ENCODE measurements around the gene CEPT1. TPM values are rescaled to one million over a fixed set of nuclear protein-coding genes. Genes with fewer than 3 reads are reported as not detected.

Gene CEPT1
- total and polyA plus RNA-seq, 9 of the 15 experiments (the other 6 are each of a cell fraction or from before 2014, with no cell fraction given) = 24.4 to 72.6 (median 42.4) TPM

- TF ChIP-seq CHAMP1 (IDR thresholded peaks at IDR 0.05) (peak; percentile 76; the same call in 1 of the 2 replicates), PHF8 (IDR thresholded peaks at IDR 0.05; ENCODE audit: borderline replicate concordance, low read length) (peak; percentile 30; the same call in 1 of the 2 replicates), KHSRP (IDR thresholded peaks at IDR 0.05) (no peak), ARHGAP35 (IDR thresholded peaks at IDR 0.05; ENCODE audit: partially characterized antibody) (no peak), ZNF184 (CRISPR knock-in tag; IDR thresholded peaks at IDR 0.05) (no peak), ZNF589 (CRISPR knock-in tag; IDR thresholded peaks at IDR 0.05; ENCODE audit: low read depth) (0 out of 2 replicates have a peak, but pooled peaks have one; percentile 26), SMARCC2 (IDR thresholded peaks at IDR 0.05; ENCODE audit: low read depth) (peak; percentile 34; the same call in 1 of the 2 replicates), ARID1B (IDR thresholded peaks at IDR 0.05) (peak; percentile 84), PHF20 (IDR thresholded peaks at IDR 0.05; ENCODE audit: partially characterized antibody) (peak; percentile 53), POLR3G (IDR thresholded peaks at IDR 0.05; ENCODE audit: extremely low read depth, insufficient read length, insufficient replicate concordance) (no peak), NCOA1 (IDR thresholded peaks at IDR 0.05; ENCODE audit: low read depth) (peak; percentile 64; the same call in 1 of the 2 replicates), ZKSCAN1 (IDR thresholded peaks at IDR 0.05; ENCODE audit: low read depth, low read length) (no peak), KDM4B (IDR thresholded peaks at IDR 0.05; ENCODE audit: borderline replicate concordance in 2 of 2, low read depth in 1 of 2) (no peak), FOXK2 (conservative IDR thresholded peaks at IDR 0.05 in 1 of 2, IDR thresholded peaks at IDR 0.05 in 1 of 2; ENCODE audit: low read depth in 2 of 2) (0 out of 4 replicates have a peak, but pooled peaks have one; percentile 30 to 47), SAP30 (IDR thresholded peaks at IDR 0.05; ENCODE audit: borderline replicate concordance, insufficient read depth, low read depth, low read length, poor library complexity, severe bottlenecking) (no peak), GATAD2A (IDR thresholded peaks at IDR 0.05) (0 out of 2 replicates have a peak, but pooled peaks have one; percentile 54), YY1 (IDR thresholded peaks at IDR 0.05; ENCODE audit: borderline replicate concordance in 1 of 3, control insufficient read depth in 1 of 3, extremely low read depth in 1 of 3, insufficient read depth in 3 of 3, insufficient read length in 1 of 3, insufficient replicate concordance in 2 of 3, low read depth in 1 of 3, low read length in 2 of 3) (peak in 1 of 3 experiments; percentile 67), ATF3 (IDR thresholded peaks at IDR 0.05) (peak; percentile 77), ATF3 (CRISPR knock-in tag; conservative IDR thresholded peaks at IDR 0.05) (no peak), CHD2 (IDR thresholded peaks at IDR 0.05; ENCODE audit: low read depth, low read length) (peak; percentile 57), CEBPB (tag; IDR thresholded peaks at IDR 0.05) (peak; percentile 76), ZNF224 (CRISPR knock-in tag; IDR thresholded peaks at IDR 0.05) (no peak), DIDO1 (tag; IDR thresholded peaks at IDR 0.05; ENCODE audit: low read depth) (no peak), HSF4 (CRISPR knock-in tag; IDR thresholded peaks at IDR 0.05; ENCODE audit: borderline replicate concordance) (no peak), ZNF586 (CRISPR knock-in tag; conservative IDR thresholded peaks at IDR 0.05) (no peak), SNRNP70 (optimal IDR thresholded peaks at IDR 0.05; ENCODE audit: low read depth, low read length) (no peak)
Measured at GRCh38 chr1:111101854-111102642, 38.0 kb upstream of the CEPT1 start (continued).

All from K562 (cell line).